ENCODE data around the gene TICRR. TPM values are rescaled to one million over a fixed set of nuclear protein-coding genes. Genes with fewer than 3 reads are reported as not detected.

The TICRR gene
- total and polyA plus RNA-seq, 2 of the 4 experiments (the other 2 are of a cell fraction): 3.0 to 4.2 TPM

DNA sequence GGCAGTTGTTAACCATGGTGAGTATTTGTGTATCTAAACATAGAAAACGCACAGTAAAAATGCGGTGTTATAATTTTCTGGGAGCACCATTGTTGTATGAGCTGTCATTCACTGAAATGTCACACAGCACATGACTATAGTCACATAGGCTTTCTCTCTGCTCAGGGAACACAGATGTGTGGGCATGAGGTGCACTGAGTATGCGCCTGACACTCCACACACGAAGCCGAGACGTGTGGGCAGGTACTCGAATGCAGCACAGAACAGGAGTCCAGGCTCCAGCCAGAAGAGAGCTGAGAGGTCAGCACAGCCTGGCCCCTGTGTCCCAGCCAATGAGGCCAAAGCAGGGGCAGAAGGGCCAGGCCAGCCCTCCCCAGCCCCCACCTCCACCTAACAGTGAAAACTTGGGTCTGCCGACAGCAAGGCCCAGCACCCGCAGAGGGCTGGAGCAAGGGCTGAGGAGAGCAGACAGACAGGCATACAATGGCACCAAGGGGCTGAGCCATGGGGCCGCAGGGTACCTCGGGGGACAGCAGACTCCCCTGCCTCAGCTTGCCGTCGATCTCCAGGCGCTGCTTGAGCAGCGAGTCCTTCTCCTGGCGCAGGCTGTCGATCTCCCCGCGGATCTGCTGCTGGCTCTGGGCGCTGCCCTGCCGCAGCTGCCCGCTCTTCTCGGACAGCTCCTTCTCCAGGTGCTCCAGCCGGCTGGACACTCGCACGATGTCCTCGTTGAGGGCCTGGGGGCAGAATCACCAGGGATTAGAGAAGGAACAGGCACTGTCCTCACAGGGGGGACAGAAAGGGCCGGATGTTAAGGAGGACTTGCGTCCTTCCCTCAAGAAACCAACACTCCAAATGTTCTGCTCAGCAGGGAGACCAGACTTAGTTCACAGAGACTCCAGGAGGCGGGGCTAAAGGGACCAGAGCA, 56.0 kb downstream of the TICRR start:
- intact Hi-C loops (cut with micrococcal nuclease): no loop called here
- H3K27me3 ChIP-seq (ENCODE audit: control insufficient read depth, insufficient read depth, low read length): no peaks in the 10 kb centered on the region
- no peak overlapping the region for H2BK120ac ChIP-seq (ENCODE audit: low read depth, low read length)
- TF ChIP-seq MAFK (IDR thresholded peaks at IDR 0.05; ENCODE audit: low read depth, low read length): no peak
- no peak for TF ChIP-seq RCOR1 (IDR thresholded peaks at IDR 0.05; ENCODE audit: insufficient replicate concordance, low read length)
- TF ChIP-seq ELK1 (IDR thresholded peaks at IDR 0.05; ENCODE audit: borderline replicate concordance, low read depth, low read length): no peak
- no peak for TF ChIP-seq MXI1 (IDR thresholded peaks at IDR 0.05; ENCODE audit: borderline replicate concordance, low read depth, low read length)
- TF ChIP-seq RFX5 (IDR thresholded peaks at IDR 0.05; ENCODE audit: low read depth, low read length): no peak
- TF ChIP-seq CEBPB (IDR thresholded peaks at IDR 0.05; ENCODE audit: low read depth, low read length): no peak
- TF ChIP-seq USF2 (IDR thresholded peaks at IDR 0.05; ENCODE audit: low read depth, low read length): no peak
- no peak for TF ChIP-seq NFE2L2 (IDR thresholded peaks at IDR 0.05; ENCODE audit: low read depth, low read length)
- no peak for TF ChIP-seq BHLHE40 (IDR thresholded peaks at IDR 0.05; ENCODE audit: low read depth, low read length)
- TF ChIP-seq RAD21 (IDR thresholded peaks at IDR 0.05; ENCODE audit: low read length): no peak
- no peak for TF ChIP-seq CHD1 (IDR thresholded peaks at IDR 0.05; ENCODE audit: low read depth, low read length)
- no peak overlapping the region for H3K4me3 ChIP-seq (ENCODE audit: insufficient read depth, low read depth, low read length)
- H3K9me3 ChIP-seq (ENCODE audit: control insufficient read depth, insufficient read depth, low read length): no peaks in the 10 kb centered on the region
- H2BK15ac ChIP-seq (ENCODE audit: low read depth, low read length): no peak overlapping the region
- H2BK5ac ChIP-seq (ENCODE audit: low read depth, low read length, poor library complexity, severe bottlenecking): no peak overlapping the region
- no peak overlapping the region for H2AFZ ChIP-seq (replicated peaks; ENCODE audit: low read length, poor library complexity)
- H3K56ac ChIP-seq (ENCODE audit: extremely low read depth, insufficient read depth, low read length): no peak overlapping the region
- in situ Hi-C loops (cut with MboI; ENCODE audit: low sequenced_read_pairs): no loop called here
- no peaks in the 10 kb centered on the region for H3K4me1 ChIP-seq (ENCODE audit: control insufficient read depth, insufficient read depth, low read length)
- no peak overlapping the region for H3K27ac ChIP-seq (ENCODE audit: insufficient read depth, low read length)
- ChIA-PET CTCF (no interaction called here), POLR2A (ENCODE audit: unreplicated experiment) (no interaction called here)
- peaks cover 69% of the 10 kb centered on the region for H3K36me3 ChIP-seq (ENCODE audit: control insufficient read depth, insufficient read depth, low read length)
- H3K9ac ChIP-seq (ENCODE audit: low read depth, low read length): no peak overlapping the region
- H3K23ac ChIP-seq (ENCODE audit: low read depth, low read length): no peak overlapping the region
- H4K91ac ChIP-seq (ENCODE audit: insufficient read depth, low read depth, low read length): no peak overlapping the region
- H4K8ac ChIP-seq (ENCODE audit: low read depth in 2 of 2, low read length in 2 of 2): no peak overlapping the region
- H2AK5ac ChIP-seq (ENCODE audit: low read depth, low read length): no peak overlapping the region
- DNase-seq (no peak), ATAC-seq (ENCODE audit: low read depth) (no peak)
- WGBS, 2 experiments (ENCODE audit: extremely low coverage in 2 of 2, insufficient read length in 1 of 2): 90% methylated on average over 12 of the region's 30 CpGs; no CpG with 5 or more reads in 1 of the 2 experiments
- no peaks in the 10 kb centered on the region; the same call in 1 of the 2 replicates for H4K20me1 ChIP-seq (ENCODE audit: insufficient read depth, low read length)
- no peaks in the 10 kb centered on the region for H3K9me1 ChIP-seq (ENCODE audit: insufficient read depth, low read length)
- no peak overlapping the region for H2BK20ac ChIP-seq (ENCODE audit: low read depth, low read length)
- dilution Hi-C loops (cut with HindIII; ENCODE audit: low sequenced_read_pairs, unreplicated experiment): no loop called here
- no TSS peak for BruUV-seq (replicated peaks)
- no peak overlapping the region for H3K14ac ChIP-seq (replicated peaks; ENCODE audit: low read depth, low read length)
- H3K79me1 ChIP-seq (ENCODE audit: low read depth in 1 of 2, low read length in 2 of 2): peaks cover 0 to 3% of the 10 kb centered on the region in 2 experiments; a peak in 1 of 4 replicates
- H2AK9ac ChIP-seq (replicated peaks; ENCODE audit: low read depth, low read length, poor library complexity): peak overlapping the region; percentile 72
- H4K5ac ChIP-seq (ENCODE audit: low read depth, low read length): no peak overlapping the region
- H3K4ac ChIP-seq (ENCODE audit: low read depth, low read length): no peak overlapping the region
- no peak overlapping the region for H3K4me2 ChIP-seq (ENCODE audit: low read depth, low read length)
- no peak overlapping the region for H3K18ac ChIP-seq (ENCODE audit: low read depth, low read length)
